ENCODE results near the gene FOXN1. TPM values are rescaled to one million over a fixed set of nuclear protein-coding genes. Genes with fewer than 3 reads are reported as not detected.

The FOXN1 gene
- total RNA-seq, 1 experiment from 2014 or later: 0.48 TPM

DNA sequence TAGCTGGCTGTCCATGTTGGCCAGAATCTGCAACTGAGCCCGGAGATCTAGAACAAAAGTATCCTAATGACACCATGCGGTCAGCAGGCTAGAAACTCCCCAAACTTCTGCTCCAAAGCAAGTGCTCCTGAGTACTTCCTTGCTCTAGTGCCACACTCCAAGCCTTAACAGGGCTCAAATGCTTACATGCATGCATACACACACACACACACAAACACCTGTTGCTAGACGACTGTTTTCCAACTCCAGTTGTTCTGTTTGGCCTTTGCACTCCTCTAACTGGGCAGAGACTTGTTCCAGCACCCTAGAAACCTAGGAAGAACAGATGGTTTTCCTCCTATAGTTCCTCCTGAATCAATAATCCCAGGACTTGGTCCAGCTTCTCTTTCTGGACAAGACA, 78.3 kb downstream of the FOXN1 start:
- H3K9me3 Mint-ChIP-seq (ENCODE audit: unreplicated experiment): no peaks in the 10 kb centered on the region
- no peaks in the 10 kb centered on the region for H3K4me1 ChIP-seq
- intact Hi-C loops (cut with micrococcal nuclease; ENCODE audit: unreplicated experiment): no loop called here
- H3K27me3 Mint-ChIP-seq (ENCODE audit: insufficient read depth, unreplicated experiment): no peaks in the 10 kb centered on the region
- no TSS peak for BruUV-seq (replicated peaks)
- no peak overlapping the region for H3K27ac Mint-ChIP-seq (ENCODE audit: unreplicated experiment)
- DNase-seq: no peak
- H3K4me3 ChIP-seq (ENCODE audit: low read depth, low read length): no peak overlapping the region
- no peak for TF ChIP-seq CTCF (IDR thresholded peaks at IDR 0.05; ENCODE audit: insufficient read depth in 1 of 2, low read depth in 1 of 2, low read length in 1 of 2, severe bottlenecking in 1 of 2, unreplicated experiment in 1 of 2)
- ChIA-PET POLR2A (interaction anchor here (1.2 kb wide), 1 partner anchor 15 kb away, joined by 3 read pairs; no protein-coding TSS in a partner anchor), CTCF (no interaction called here)
- no peaks in the 10 kb centered on the region for H3K27me3 ChIP-seq (replicated peaks; ENCODE audit: control insufficient read depth, insufficient read depth, low read length)
- H3K36me3 ChIP-seq (ENCODE audit: control insufficient read depth, insufficient read depth, low read length): peaks cover 14% of the 10 kb centered on the region
- H3K36me3 Mint-ChIP-seq (ENCODE audit: insufficient read depth, unreplicated experiment): peaks cover 37% of the 10 kb centered on the region
- H3K4me3 Mint-ChIP-seq (ENCODE audit: unreplicated experiment): no peak overlapping the region
- no peaks in the 10 kb centered on the region for H3K9me3 ChIP-seq
- peaks cover 6% of the 10 kb centered on the region for H3K4me1 Mint-ChIP-seq (ENCODE audit: low read depth, unreplicated experiment)

DNA sequence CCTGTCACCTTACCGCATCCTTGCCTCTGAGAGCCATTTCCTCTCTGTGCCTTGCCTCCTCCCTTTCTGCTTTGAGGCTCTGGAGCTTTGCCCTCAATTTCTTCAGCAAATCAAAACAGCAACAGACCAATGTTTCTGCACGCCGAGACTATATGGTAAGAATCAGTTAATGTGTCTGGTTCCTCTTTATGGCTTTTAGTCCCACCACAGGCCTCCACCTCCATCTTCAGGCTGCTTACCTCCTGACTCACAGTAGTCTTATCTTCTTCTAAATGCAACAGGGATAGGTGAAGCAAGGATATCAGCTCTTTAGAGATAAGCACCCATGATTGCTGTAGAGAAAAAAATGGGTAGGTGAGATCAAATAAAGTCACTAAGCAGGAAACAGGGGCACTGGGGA, 79.7 kb downstream of the FOXN1 start:
- H3K4me1 Mint-ChIP-seq (ENCODE audit: low read depth, unreplicated experiment): peaks cover 6% of the 10 kb centered on the region
- no peak overlapping the region for H3K4me3 Mint-ChIP-seq (ENCODE audit: unreplicated experiment)
- peak overlapping the region; percentile 43 for H3K27ac Mint-ChIP-seq (ENCODE audit: unreplicated experiment)
- peaks cover 12% of the 10 kb centered on the region for H3K36me3 ChIP-seq (ENCODE audit: control insufficient read depth, insufficient read depth, low read length)
- peak in 1 of 2 experiments; percentile 30 for DNase-seq
- H3K9me3 Mint-ChIP-seq (ENCODE audit: unreplicated experiment): no peaks in the 10 kb centered on the region
- BruUV-seq (replicated peaks): no TSS peak
- TF ChIP-seq CTCF (IDR thresholded peaks at IDR 0.05; ENCODE audit: insufficient read depth in 1 of 2, low read depth in 1 of 2, low read length in 1 of 2, severe bottlenecking in 1 of 2, unreplicated experiment in 1 of 2): no peak
- H3K27me3 ChIP-seq (replicated peaks; ENCODE audit: control insufficient read depth, insufficient read depth, low read length): no peaks in the 10 kb centered on the region
- no peaks in the 10 kb centered on the region for H3K4me1 ChIP-seq
- no peaks in the 10 kb centered on the region for H3K9me3 ChIP-seq
- peaks cover 45% of the 10 kb centered on the region for H3K36me3 Mint-ChIP-seq (ENCODE audit: insufficient read depth, unreplicated experiment)
- intact Hi-C loops (cut with micrococcal nuclease; ENCODE audit: unreplicated experiment): no loop called here
- H3K27me3 Mint-ChIP-seq (ENCODE audit: insufficient read depth, unreplicated experiment): no peaks in the 10 kb centered on the region
- ChIA-PET POLR2A (interaction anchor here (1.0 kb wide), 2 partner anchors 9 to 25 kb away, joined by 3 to 4 read pairs; partner anchors contain the start of gene ALDOC), CTCF (no interaction called here)
- H3K4me3 ChIP-seq (ENCODE audit: low read depth, low read length): no peak overlapping the region

Other genes with a start within 250 kb of the FOXN1 start
- 313 and 342 TPM in 2 replicates for gene TMEM97, start 187.1 kb upstream of the FOXN1 start, total RNA-seq (2022)
- gene IFT20, start 170.9 kb upstream of the FOXN1 start, total RNA-seq (2022): 86.3 and 89.9 TPM in 2 replicates
- 105 and 119 TPM in 2 replicates for gene TNFAIP1, start 170.6 kb upstream of the FOXN1 start, total RNA-seq (2022)
- 257 and 265 TPM in 2 replicates for gene POLDIP2, start 148.8 kb upstream of the FOXN1 start, total RNA-seq (2022)
- gene SEBOX, start 141.1 kb upstream of the FOXN1 start, total RNA-seq (2022): not detected in 2 replicates
- gene VTN, start 136.0 kb upstream of the FOXN1 start, total RNA-seq (2022): 273 and 298 TPM in 2 replicates
- gene SARM1, start 134.7 kb upstream of the FOXN1 start, total RNA-seq (2022): 32.8 and 34.4 TPM in 2 replicates
- 114 and 128 TPM in 2 replicates for gene SLC46A1, start 100.1 kb upstream of the FOXN1 start, total RNA-seq (2022)
- gene SLC13A2, start 32.7 kb upstream of the FOXN1 start, total RNA-seq (2022): 0.42 and 0.57 TPM in 2 replicates
- gene UNC119, start 46.3 kb downstream of the FOXN1 start, total RNA-seq (2022): 40.5 and 41.3 TPM in 2 replicates
- 78.2 and 99.6 TPM in 2 replicates for gene PIGS, start 65.2 kb downstream of the FOXN1 start, total RNA-seq (2022)
- 16.3 and 17.7 TPM in 2 replicates for gene ALDOC, start 70.5 kb downstream of the FOXN1 start, total RNA-seq (2022)
- 113 TPM in 2 replicates for gene SPAG5, start 92.7 kb downstream of the FOXN1 start, total RNA-seq (2022)
- 15.7 and 18.9 TPM in 2 replicates for gene RSKR, start 107.8 kb downstream of the FOXN1 start, total RNA-seq (2022)
- 154 and 176 TPM in 2 replicates for gene BLTP2, start 138.8 kb downstream of the FOXN1 start, total RNA-seq (2022)
- 63.5 and 64.9 TPM in 2 replicates for gene SDF2, start 155.6 kb downstream of the FOXN1 start, total RNA-seq (2022)
- gene SUPT6H, start 155.9 kb downstream of the FOXN1 start, total RNA-seq (2022): 127 and 129 TPM in 2 replicates
- 4.1 and 4.4 TPM in 2 replicates for gene PROCA1, start 205.5 kb downstream of the FOXN1 start, total RNA-seq (2022)
- gene RAB34, start 211.5 kb downstream of the FOXN1 start, total RNA-seq (2022): 1.2 and 1.8 TPM in 2 replicates
- gene RPL23A, start 213.6 kb downstream of the FOXN1 start, total RNA-seq (2022): 1,980 and 2,181 TPM in 2 replicates
- 31.7 and 37.9 TPM in 2 replicates for gene TLCD1, start 219.9 kb downstream of the FOXN1 start, total RNA-seq (2022)
- gene NEK8, start 222.4 kb downstream of the FOXN1 start, total RNA-seq (2022): 11.0 and 13.4 TPM in 2 replicates
- gene TRAF4, start 237.7 kb downstream of the FOXN1 start, total RNA-seq (2022): 140 and 154 TPM in 2 replicates